Stimulated activated CD4-positive, alpha-beta T cell treated with anti-CD3 and anti-CD28 coated beads, TNF-alpha, amount 100 ng/mL, for 24 hours (primary cell): ENCODE measurements around the gene GTPBP2.
"Not testable (repeated sequence)": the region's sequence is repeated elsewhere in the genome, so short reads cannot be mapped to it uniquely, and the experiment has no call there.

Experiments
- DNase-seq, 3 experiments: peaks; one replicate each; pipeline ENCODE4 v3.0.0-alpha.2; 2020; ENCODE audit warnings: low read depth in 3 of 3

The GTPBP2 gene

GRCh38 chr6:43629104-43629504 is at the start of gene GTPBP2:
TSS of gene GTPBP2 (minus strand) at chr6:43629264. CDS start at chr6:43629162, 102 bp downstream.
- DNase-seq, result peak; percentile 92 to 96 (median 95)

GRCh38 chr6:43678341-43678740 is 49.3 kb upstream of the GTPBP2 start:
- no peak for DNase-seq

GRCh38 chr6:43677759-43678158 is 48.7 kb upstream of the GTPBP2 start:
- no peak for DNase-seq

GRCh38 chr6:43676962-43677606 is 48.0 kb upstream of the GTPBP2 start:
- no peak for DNase-seq

GRCh38 chr6:43674921-43675320 is 45.9 kb upstream of the GTPBP2 start:
- no peak for DNase-seq

- DNase-seq, result no peak
Measured at GRCh38 chr6:43674291-43674690, 45.2 kb upstream of the GTPBP2 start.

- DNase-seq, result no peak
Measured at GRCh38 chr6:43673444-43674084, 44.5 kb upstream of the GTPBP2 start.

- DNase-seq, result no peak
Measured at GRCh38 chr6:43671801-43672690, 43.0 kb upstream of the GTPBP2 start.

GRCh38 chr6:43671011-43671800 is 42.1 kb upstream of the GTPBP2 start:
- DNase-seq, result no peak

GRCh38 chr6:43670623-43670986 is 41.5 kb upstream of the GTPBP2 start:
- DNase-seq, result no peak

- peak in 1 of 3 experiments; percentile 25 for DNase-seq
Measured at GRCh38 chr6:43669922-43670622, 41.0 kb upstream of the GTPBP2 start.

GRCh38 chr6:43669050-43669921 is 40.2 kb upstream of the GTPBP2 start:
- DNase-seq, result no peak

- DNase-seq, result peak in 1 of 3 experiments; percentile 58
Measured at GRCh38 chr6:43668151-43669028, 39.3 kb upstream of the GTPBP2 start.

- peak; percentile 68 to 86 (median 74) for DNase-seq
Measured at GRCh38 chr6:43667245-43668150, 38.4 kb upstream of the GTPBP2 start.

- no peak for DNase-seq
Measured at GRCh38 chr6:43666196-43666920, 37.3 kb upstream of the GTPBP2 start.

GRCh38 chr6:43665376-43665775 is 36.3 kb upstream of the GTPBP2 start:
- no peak for DNase-seq

- not testable (repeated sequence) for DNase-seq
Measured at GRCh38 chr6:43662948-43663347, 33.9 kb upstream of the GTPBP2 start.
